Right lobe of liver (tissue), 6 donors: ENCODE data around the gene EXD3. TPM values are rescaled to one million over a fixed set of nuclear protein-coding genes. Genes with fewer than 3 reads are reported as not detected.

Experiments
- ATAC-seq, 4 donors: fragments of 200-7000 bp; cut with Tn5 transposase; one replicate each; pipeline ENCODE4 v1.9.1; 2020; ENCODE audit warnings: mild to moderate bottlenecking in 4 of 4, moderate library complexity in 4 of 4
- DNase-seq, 3 donors: peaks; one replicate each; pipeline ENCODE4 v3.0.0-alpha.2; 2020
- H3K27ac ChIP-seq, 3 donors: fragments of 200-600 bp; one replicate each; pipeline ENCODE4 v1.8.0; 2022
- H3K27me3 ChIP-seq, 2 donors: fragments of 200-600 bp; one replicate each; pipeline ENCODE4 v1.8.0; 2022
- H3K36me3 ChIP-seq, 4 donors: fragments of 200-600 bp; sonication (generic) in 1 of 4; one replicate each; pipeline versions ENCODE4 v1.5.1 to v1.8.0; 2017 to 2022; ENCODE audit warnings: control low read depth in 1 of 4
- H3K4me1 ChIP-seq, 4 donors: fragments of 200-600 bp; sonication (generic) in 1 of 4; one replicate each; pipeline versions ENCODE4 v1.5.1 to v1.8.0; 2017 to 2022; ENCODE audit warnings: control low read depth in 1 of 4
- H3K4me3 ChIP-seq, 3 donors: fragments of 200-600 bp; one replicate each; pipeline ENCODE4 v1.8.0; 2022
- H3K9me3 ChIP-seq, 4 donors: fragments of 200-600 bp; sonication (generic) in 1 of 4; one replicate each; pipeline versions ENCODE4 v1.5.1 to v1.8.0; 2017 to 2022; ENCODE audit warnings: control low read depth in 1 of 4
- CTCF ChIP-seq, 4 donors: fragments of 200-600 bp in 3 of 4; fragments of 450-650 bp in 1 of 4; IDR thresholded peaks; one replicate each; pipeline versions ENCODE4 v1.5.1 to v1.8.0; 2016 to 2022; ENCODE audit warnings: antibody characterized with exemption in 4 of 4, mild to moderate bottlenecking in 2 of 4
- POLR2A ChIP-seq: fragments of 450-650 bp; IDR thresholded peaks from one replicate; pipeline ENCODE4 v1.6.1; 2017; ENCODE audit warnings: antibody characterized with exemption, mild to moderate bottlenecking
- WGBS: methylation state at CpG from one replicate; pipeline ENCODE4 v1.1.6; 2018; ENCODE audit warnings: low coverage, low lambda C conversion rate; ENCODE audit not compliant: insufficient coverage; ENCODE audit errors: missing lambda C conversion rate; 5-methylcytosine and 5-hydroxymethylcytosine counted together
- intact Hi-C, 2 donors: fragments of 100-400 bp; cut with DNase I; formaldehyde crosslinking; loops; one replicate each; pipeline versions ENCODE4 v1.11.2 to v1.14.1; 2022
- total RNA-seq, 6 experiments: library from RNA; depleted of rRNA in 2 of 6; stranded (reverse); fragments of >200 nt in 2 of 6; fragmentation: NEBNext Ultra II Directional in 3 of 6; extraction: Animal tissue kit (Norgen Biotek cat#: 25700) in 3 of 6; gene quantifications; one replicate each; pipeline versions ENCODE4 v1.1.0 to v1.2.4, GENCODE V29; 2016 to 2023
- donor health status: DM: no; HTN: yes; CAD: no.
- donor health status: DM: no; HTN: no; CAD: no.
- donor health status: DM: no; HTN: no; CAD: no.
- donor health status: DM: no; HTN: yes; CAD: no.
- donor health status: DM: no; HTN: yes; CAD: no.

EXD3 gene
- total RNA-seq, 6 experiments from 2014 or later, result 3.3 to 14.4 (median 10.6) TPM

GRCh38 chr9:137365056-137365455 lies 57.9 kb downstream of the EXD3 start:
- DNase-seq (peak in 1 of 3 donors; percentile 32), ATAC-seq (no peak)
- 81% methylated on average over 4 of the region's 12 CpGs for WGBS
- no peak overlapping the region for H3K27ac ChIP-seq
- no peaks in the 10 kb centered on the region for H3K36me3 ChIP-seq
- no peaks in the 10 kb centered on the region for H3K4me1 ChIP-seq
- H3K4me3 ChIP-seq, result no peak overlapping the region
- H3K9me3 ChIP-seq, result no peaks in the 10 kb centered on the region
- H3K27me3 ChIP-seq, result no peaks in the 10 kb centered on the region
- TF ChIP-seq POLR2A (no peak), CTCF (IDR thresholded peaks at IDR 0.05) (no peak)
- intact Hi-C loops, result no loop called here

GRCh38 chr9:137359850-137360249 lies 63.1 kb downstream of the EXD3 start:
- no peaks in the 10 kb centered on the region for H3K4me1 ChIP-seq
- WGBS, result no CpG with 5 or more reads among the region's 5 CpGs
- H3K9me3 ChIP-seq, result peaks cover 0 to 10% (median 2%) of the 10 kb centered on the region in 4 donors
- DNase-seq (no peak), ATAC-seq (no peak)
- H3K27me3 ChIP-seq, result no peaks in the 10 kb centered on the region
- no peak overlapping the region for H3K4me3 ChIP-seq
- TF ChIP-seq CTCF (IDR thresholded peaks at IDR 0.05) (no peak), POLR2A (no peak)
- H3K36me3 ChIP-seq, result no peaks in the 10 kb centered on the region
- no peak overlapping the region for H3K27ac ChIP-seq
- intact Hi-C loops, result no loop called here

GRCh38 chr9:137358126-137358525 lies 64.8 kb downstream of the EXD3 start:
- WGBS, result no CpG with 5 or more reads among the region's 10 CpGs
- intact Hi-C loops, result no loop called here
- peaks cover 0 to 10% (median 2%) of the 10 kb centered on the region in 4 donors for H3K9me3 ChIP-seq
- TF ChIP-seq POLR2A, result no peak
- TF ChIP-seq CTCF (IDR thresholded peaks at IDR 0.05), result no peak
- DNase-seq (no peak), ATAC-seq (no peak)
- no peak overlapping the region for H3K4me3 ChIP-seq
- H3K36me3 ChIP-seq, result no peaks in the 10 kb centered on the region
- H3K4me1 ChIP-seq, result no peaks in the 10 kb centered on the region
- no peak overlapping the region for H3K27ac ChIP-seq
- no peaks in the 10 kb centered on the region for H3K27me3 ChIP-seq

- ATAC-seq (no peak), DNase-seq (no peak)
- no peaks in the 10 kb centered on the region for H3K27me3 ChIP-seq
- 81% methylated on average over 4 of the region's 4 CpGs for WGBS
- no peak overlapping the region for H3K27ac ChIP-seq
- no peak overlapping the region for H3K4me3 ChIP-seq
- TF ChIP-seq CTCF (IDR thresholded peaks at IDR 0.05), result no peak
- no peak for TF ChIP-seq POLR2A
- intact Hi-C loops, result no loop called here
- H3K9me3 ChIP-seq, result peaks cover 0 to 10% (median 2%) of the 10 kb centered on the region in 4 donors
- no peaks in the 10 kb centered on the region for H3K36me3 ChIP-seq
- no peaks in the 10 kb centered on the region for H3K4me1 ChIP-seq
Measured at GRCh38 chr9:137357166-137357565, 65.8 kb downstream of the EXD3 start.

GRCh38 chr9:137355761-137356365 lies 67.1 kb downstream of the EXD3 start:
- Histone ChIP-seq H3K9me3 (peaks cover 0 to 10% (median 2%) of the 10 kb centered on the region in 4 donors), H3K36me3 (no peaks in the 10 kb centered on the region), H3K4me3 (no peak overlapping the region), H3K27me3 (no peaks in the 10 kb centered on the region), H3K27ac (no peak overlapping the region), H3K4me1 (no peaks in the 10 kb centered on the region)
- DNase-seq (no peak), ATAC-seq (no peak)
- no peak for TF ChIP-seq CTCF (IDR thresholded peaks at IDR 0.05)
- TF ChIP-seq POLR2A, result no peak
- intact Hi-C loops, result no loop called here
- 97% methylated on average over 6 of the region's 18 CpGs for WGBS
